Measurements from ENCODE around the gene MYCBP.

The MYCBP gene

GRCh38 chr1:38870996-38871395, 2.2 kb downstream of the MYCBP start:
- Histone ChIP-seq H3K4me1 (ENCODE audit: control insufficient read depth in 2 of 2, insufficient read depth in 2 of 2, low read length in 2 of 2) (peaks cover 8 to 13% of the 10 kb centered on the region in 2 donors), H3K36me3 (ENCODE audit: control insufficient read depth in 2 of 2, insufficient read depth in 2 of 2, low read length in 2 of 2) (peaks cover 3 to 4% of the 10 kb centered on the region in 2 donors), H3K9ac (ENCODE audit: low read depth in 1 of 2, low read length in 2 of 2) (no peak overlapping the region), H3K27ac (ENCODE audit: low read depth in 2 of 2, low read length in 2 of 2) (no peak overlapping the region), H3K9me3 (ENCODE audit: control insufficient read depth in 2 of 2, low read length in 2 of 2) (no peaks in the 10 kb centered on the region), H3K27me3 (ENCODE audit: control insufficient read depth in 2 of 2, insufficient read depth in 2 of 2, low read length in 2 of 2) (no peaks in the 10 kb centered on the region), H3K4me3 (ENCODE audit: low read length in 2 of 2) (no peak overlapping the region)

- no peaks in the 10 kb centered on the region for H3K9me3 ChIP-seq (ENCODE audit: control insufficient read depth in 2 of 2, low read length in 2 of 2)
- H3K4me3 ChIP-seq (ENCODE audit: low read length in 2 of 2) = no peak overlapping the region
Observed at GRCh38 chr1:38867208-38867607, 5.9 kb downstream of the MYCBP start.

GRCh38 chr1:38865112-38865715, 7.9 kb downstream of the MYCBP start:
- peaks cover 10 to 14% of the 10 kb centered on the region in 2 donors for H3K36me3 ChIP-seq (ENCODE audit: control insufficient read depth in 2 of 2, insufficient read depth in 2 of 2, low read length in 2 of 2)
- H3K9me3 ChIP-seq (ENCODE audit: control insufficient read depth in 2 of 2, low read length in 2 of 2) = no peaks in the 10 kb centered on the region
- H3K4me3 ChIP-seq (ENCODE audit: low read length in 2 of 2) = no peak overlapping the region
- H3K27me3 ChIP-seq (ENCODE audit: control insufficient read depth in 2 of 2, insufficient read depth in 2 of 2, low read length in 2 of 2) = no peaks in the 10 kb centered on the region
- no peak overlapping the region for H3K9ac ChIP-seq (ENCODE audit: low read depth in 1 of 2, low read length in 2 of 2)
- peaks cover 2 to 7% of the 10 kb centered on the region in 2 donors for H3K4me1 ChIP-seq (ENCODE audit: control insufficient read depth in 2 of 2, insufficient read depth in 2 of 2, low read length in 2 of 2)
- H3K27ac ChIP-seq (ENCODE audit: low read depth in 2 of 2, low read length in 2 of 2) = no peak overlapping the region

More at GRCh38 chr1:38867208-38867607, 5.9 kb downstream of the MYCBP start:
- Histone ChIP-seq H3K9ac (ENCODE audit: low read depth in 1 of 2, low read length in 2 of 2) (no peak overlapping the region), H3K27ac (ENCODE audit: low read depth in 2 of 2, low read length in 2 of 2) (no peak overlapping the region), H3K27me3 (ENCODE audit: control insufficient read depth in 2 of 2, insufficient read depth in 2 of 2, low read length in 2 of 2) (no peaks in the 10 kb centered on the region), H3K36me3 (ENCODE audit: control insufficient read depth in 2 of 2, insufficient read depth in 2 of 2, low read length in 2 of 2) (peaks cover 10 to 14% of the 10 kb centered on the region in 2 donors), H3K4me1 (ENCODE audit: control insufficient read depth in 2 of 2, insufficient read depth in 2 of 2, low read length in 2 of 2) (peaks cover 2 to 3% of the 10 kb centered on the region in 2 donors)

- Histone ChIP-seq H3K27ac (ENCODE audit: low read depth in 2 of 2, low read length in 2 of 2) (peak overlapping the region in 1 of 2 donors; percentile 70), H3K36me3 (ENCODE audit: control insufficient read depth in 2 of 2, insufficient read depth in 2 of 2, low read length in 2 of 2) (peaks cover 15 to 18% of the 10 kb centered on the region in 2 donors), H3K9me3 (ENCODE audit: control insufficient read depth in 2 of 2, low read length in 2 of 2) (no peaks in the 10 kb centered on the region), H3K4me3 (ENCODE audit: low read length in 2 of 2) (peak overlapping the region; percentile 89 to 94), H3K4me1 (ENCODE audit: control insufficient read depth in 2 of 2, insufficient read depth in 2 of 2, low read length in 2 of 2) (peaks cover 15 to 25% of the 10 kb centered on the region in 2 donors), H3K27me3 (ENCODE audit: control insufficient read depth in 2 of 2, insufficient read depth in 2 of 2, low read length in 2 of 2) (no peaks in the 10 kb centered on the region), H3K9ac (ENCODE audit: low read depth in 1 of 2, low read length in 2 of 2) (peak overlapping the region; percentile 81 to 95)
Observed at GRCh38 chr1:38860454-38860795, 12.7 kb downstream of the MYCBP start.

GRCh38 chr1:38859561-38860453, 13.3 kb downstream of the MYCBP start, which contains the start of gene RRAGC:
RRAGC (minus strand) TSS chr1:38859772; CDS start chr1:38859646, 126 bp downstream.
- peaks cover 18 to 23% of the 10 kb centered on the region in 2 donors for H3K36me3 ChIP-seq (ENCODE audit: control insufficient read depth in 2 of 2, insufficient read depth in 2 of 2, low read length in 2 of 2)
- H3K27me3 ChIP-seq (ENCODE audit: control insufficient read depth in 2 of 2, insufficient read depth in 2 of 2, low read length in 2 of 2) = no peaks in the 10 kb centered on the region
- peak within 1 kb of the TSS; percentile 89 to 94 for H3K4me3 ChIP-seq (ENCODE audit: low read length in 2 of 2)
- no peaks in the 10 kb centered on the region for H3K9me3 ChIP-seq (ENCODE audit: control insufficient read depth in 2 of 2, low read length in 2 of 2)
- peak within 1 kb of the TSS; percentile 81 to 95 for H3K9ac ChIP-seq (ENCODE audit: low read depth in 1 of 2, low read length in 2 of 2)
- H3K27ac ChIP-seq (ENCODE audit: low read depth in 2 of 2, low read length in 2 of 2) = peak within 1 kb of the TSS; percentile 85 to 88
- peaks cover 15 to 25% of the 10 kb centered on the region in 2 donors for H3K4me1 ChIP-seq (ENCODE audit: control insufficient read depth in 2 of 2, insufficient read depth in 2 of 2, low read length in 2 of 2)

GRCh38 chr1:38858833-38859560, 14.2 kb downstream of the MYCBP start:
- Histone ChIP-seq H3K9ac (ENCODE audit: low read depth in 1 of 2, low read length in 2 of 2) (peak overlapping the region; percentile 76 to 86), H3K4me3 (ENCODE audit: low read length in 2 of 2) (peak overlapping the region; percentile 77 to 86), H3K36me3 (ENCODE audit: control insufficient read depth in 2 of 2, insufficient read depth in 2 of 2, low read length in 2 of 2) (peaks cover 18 to 24% of the 10 kb centered on the region in 2 donors), H3K4me1 (ENCODE audit: control insufficient read depth in 2 of 2, insufficient read depth in 2 of 2, low read length in 2 of 2) (peaks cover 15 to 25% of the 10 kb centered on the region in 2 donors), H3K27me3 (ENCODE audit: control insufficient read depth in 2 of 2, insufficient read depth in 2 of 2, low read length in 2 of 2) (no peaks in the 10 kb centered on the region), H3K27ac (ENCODE audit: low read depth in 2 of 2, low read length in 2 of 2) (peak overlapping the region; percentile 85 to 88), H3K9me3 (ENCODE audit: control insufficient read depth in 2 of 2, low read length in 2 of 2) (no peaks in the 10 kb centered on the region)

GRCh38 chr1:38852780-38853179, 20.4 kb downstream of the MYCBP start:
- no peaks in the 10 kb centered on the region for H3K9me3 ChIP-seq (ENCODE audit: control insufficient read depth in 2 of 2, low read length in 2 of 2)
- peaks cover 46 to 47% of the 10 kb centered on the region in 2 donors for H3K36me3 ChIP-seq (ENCODE audit: control insufficient read depth in 2 of 2, insufficient read depth in 2 of 2, low read length in 2 of 2)
- H3K4me3 ChIP-seq (ENCODE audit: low read length in 2 of 2) = no peak overlapping the region
- H3K27me3 ChIP-seq (ENCODE audit: control insufficient read depth in 2 of 2, insufficient read depth in 2 of 2, low read length in 2 of 2) = no peaks in the 10 kb centered on the region
- no peak overlapping the region for H3K27ac ChIP-seq (ENCODE audit: low read depth in 2 of 2, low read length in 2 of 2)
- no peak overlapping the region for H3K9ac ChIP-seq (ENCODE audit: low read depth in 1 of 2, low read length in 2 of 2)
- peaks cover under 1 to 5% of the 10 kb centered on the region in 2 donors for H3K4me1 ChIP-seq (ENCODE audit: control insufficient read depth in 2 of 2, insufficient read depth in 2 of 2, low read length in 2 of 2)

- Histone ChIP-seq H3K36me3 (ENCODE audit: control insufficient read depth in 2 of 2, insufficient read depth in 2 of 2, low read length in 2 of 2) (peaks cover 38 to 44% of the 10 kb centered on the region in 2 donors), H3K9ac (ENCODE audit: low read depth in 1 of 2, low read length in 2 of 2) (no peak overlapping the region), H3K9me3 (ENCODE audit: control insufficient read depth in 2 of 2, low read length in 2 of 2) (no peaks in the 10 kb centered on the region), H3K4me3 (ENCODE audit: low read length in 2 of 2) (no peak overlapping the region), H3K27me3 (ENCODE audit: control insufficient read depth in 2 of 2, insufficient read depth in 2 of 2, low read length in 2 of 2) (no peaks in the 10 kb centered on the region), H3K27ac (ENCODE audit: low read depth in 2 of 2, low read length in 2 of 2) (no peak overlapping the region), H3K4me1 (ENCODE audit: control insufficient read depth in 2 of 2, insufficient read depth in 2 of 2, low read length in 2 of 2) (no peaks in the 10 kb centered on the region)
Observed at GRCh38 chr1:38848071-38848470, 25.1 kb downstream of the MYCBP start.

GRCh38 chr1:38846210-38846609, 26.9 kb downstream of the MYCBP start:
- Histone ChIP-seq H3K27ac (ENCODE audit: low read depth in 2 of 2, low read length in 2 of 2) (no peak overlapping the region), H3K27me3 (ENCODE audit: control insufficient read depth in 2 of 2, insufficient read depth in 2 of 2, low read length in 2 of 2) (no peaks in the 10 kb centered on the region), H3K4me3 (ENCODE audit: low read length in 2 of 2) (no peak overlapping the region), H3K36me3 (ENCODE audit: control insufficient read depth in 2 of 2, insufficient read depth in 2 of 2, low read length in 2 of 2) (peaks cover 31% of the 10 kb centered on the region in 2 donors), H3K4me1 (ENCODE audit: control insufficient read depth in 2 of 2, insufficient read depth in 2 of 2, low read length in 2 of 2) (no peaks in the 10 kb centered on the region), H3K9ac (ENCODE audit: low read depth in 1 of 2, low read length in 2 of 2) (no peak overlapping the region), H3K9me3 (ENCODE audit: control insufficient read depth in 2 of 2, low read length in 2 of 2) (no peaks in the 10 kb centered on the region)
